GM23338 (cell line): ENCODE measurements around the gene AIP.
"Not testable (repeated sequence)": the region's sequence is repeated elsewhere in the genome, so short reads cannot be mapped to it uniquely, and the experiment has no call there.

Source experiments
- CREB1 ChIP-seq: fragments of 250-450 bp; sonication (Bioruptor Pico); IDR thresholded peaks from 2 replicates; pipeline ENCODE4 v1.5.0; 2020; ENCODE audit warnings: low read depth, mild to moderate bottlenecking, moderate library complexity
- EZH2 ChIP-seq: fragments of 200-600 bp; sonication (generic); IDR thresholded peaks from one replicate; pipeline ENCODE4 v1.8.0; 2017; ENCODE audit warnings: antibody characterized with exemption, mild to moderate bottlenecking, low read depth; ENCODE audit not compliant: unreplicated experiment
- EZH2phosphoT487 ChIP-seq: fragments of 200-600 bp; sonication (generic); IDR thresholded peaks from one replicate; pipeline ENCODE4 v1.8.1; 2018; ENCODE audit warnings: antibody characterized with exemption; ENCODE audit not compliant: unreplicated experiment
- JUNB ChIP-seq: IDR thresholded peaks from one replicate; pipeline ENCODE4 v1.6.1; 2016; ENCODE audit warnings: antibody characterized with exemption; ENCODE audit not compliant: unreplicated experiment
- NANOG ChIP-seq: IDR thresholded peaks from 2 replicates; pipeline ENCODE4 v1.6.1; 2016; ENCODE audit warnings: antibody characterized with exemption, borderline replicate concordance
- POLR2AphosphoS5 ChIP-seq: IDR thresholded peaks from 2 replicates; pipeline ENCODE4 v1.6.1; 2016; ENCODE audit warnings: antibody characterized with exemption, low read depth
- TF ChIP-seq, protein P1 (sequence below), 2 experiments: fragments of 200-600 bp in 1 of 2; sonication (generic) in 1 of 2; conservative IDR thresholded peaks; 2 replicates each; pipeline versions ENCODE4 v1.5.1 to v1.6.1; 2016 to 2017; ENCODE audit warnings: antibody characterized with exemption in 2 of 2, low read depth in 2 of 2, mild to moderate bottlenecking in 2 of 2, moderate library complexity in 1 of 2
- TF ChIP-seq, protein P2 (sequence below): IDR thresholded peaks from 2 replicates; pipeline ENCODE4 v1.6.1; 2016; ENCODE audit warnings: antibody characterized with exemption

- TF ChIP-seq, protein P1, sequence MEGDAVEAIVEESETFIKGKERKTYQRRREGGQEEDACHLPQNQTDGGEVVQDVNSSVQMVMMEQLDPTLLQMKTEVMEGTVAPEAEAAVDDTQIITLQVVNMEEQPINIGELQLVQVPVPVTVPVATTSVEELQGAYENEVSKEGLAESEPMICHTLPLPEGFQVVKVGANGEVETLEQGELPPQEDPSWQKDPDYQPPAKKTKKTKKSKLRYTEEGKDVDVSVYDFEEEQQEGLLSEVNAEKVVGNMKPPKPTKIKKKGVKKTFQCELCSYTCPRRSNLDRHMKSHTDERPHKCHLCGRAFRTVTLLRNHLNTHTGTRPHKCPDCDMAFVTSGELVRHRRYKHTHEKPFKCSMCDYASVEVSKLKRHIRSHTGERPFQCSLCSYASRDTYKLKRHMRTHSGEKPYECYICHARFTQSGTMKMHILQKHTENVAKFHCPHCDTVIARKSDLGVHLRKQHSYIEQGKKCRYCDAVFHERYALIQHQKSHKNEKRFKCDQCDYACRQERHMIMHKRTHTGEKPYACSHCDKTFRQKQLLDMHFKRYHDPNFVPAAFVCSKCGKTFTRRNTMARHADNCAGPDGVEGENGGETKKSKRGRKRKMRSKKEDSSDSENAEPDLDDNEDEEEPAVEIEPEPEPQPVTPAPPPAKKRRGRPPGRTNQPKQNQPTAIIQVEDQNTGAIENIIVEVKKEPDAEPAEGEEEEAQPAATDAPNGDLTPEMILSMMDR (conservative IDR thresholded peaks at IDR 0.05; ENCODE audit: low read depth in 2 of 2), result not testable (repeated sequence)
- TF ChIP-seq, protein P2, sequence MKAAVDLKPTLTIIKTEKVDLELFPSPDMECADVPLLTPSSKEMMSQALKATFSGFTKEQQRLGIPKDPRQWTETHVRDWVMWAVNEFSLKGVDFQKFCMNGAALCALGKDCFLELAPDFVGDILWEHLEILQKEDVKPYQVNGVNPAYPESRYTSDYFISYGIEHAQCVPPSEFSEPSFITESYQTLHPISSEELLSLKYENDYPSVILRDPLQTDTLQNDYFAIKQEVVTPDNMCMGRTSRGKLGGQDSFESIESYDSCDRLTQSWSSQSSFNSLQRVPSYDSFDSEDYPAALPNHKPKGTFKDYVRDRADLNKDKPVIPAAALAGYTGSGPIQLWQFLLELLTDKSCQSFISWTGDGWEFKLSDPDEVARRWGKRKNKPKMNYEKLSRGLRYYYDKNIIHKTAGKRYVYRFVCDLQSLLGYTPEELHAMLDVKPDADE, result not testable (repeated sequence)
- not testable (repeated sequence) for TF ChIP-seq EZH2phosphoT487; CREB1 (CRISPR knock-in tag); POLR2AphosphoS5; EZH2; JUNB; NANOG
Observed at GRCh38 chr11:67485873-67486361, 3.1 kb downstream of the AIP start.
